Measurements from ENCODE around the gene GSS.

GSS gene

GRCh38 chr20:34995192-34995591 lies 39.6 kb upstream of the GSS start:
- no peak overlapping the region for H2AFZ ChIP-seq (ENCODE audit: low read length)
- H3K9me3 ChIP-seq (ENCODE audit: low read length): no peaks in the 10 kb centered on the region
- no peak overlapping the region for H3K4me2 ChIP-seq (ENCODE audit: low read length)
- H3F3A ChIP-seq (ENCODE audit: insufficient read depth, low read length): no peaks in the 10 kb centered on the region
- H3K4me1 ChIP-seq (ENCODE audit: insufficient read depth, low read length, severe bottlenecking): peaks cover 3% of the 10 kb centered on the region
- no peak overlapping the region for H3K4me3 ChIP-seq (ENCODE audit: low read depth, low read length, poor library complexity, severe bottlenecking)
- H3K79me2 ChIP-seq (ENCODE audit: insufficient read depth, low read length): no peaks in the 10 kb centered on the region
- H3K9ac ChIP-seq (ENCODE audit: low read length): no peak overlapping the region
- no peak overlapping the region for H3K27ac ChIP-seq (ENCODE audit: low read depth, low read length, poor library complexity, severe bottlenecking)
- TF ChIP-seq EZH2 (IDR thresholded peaks at IDR 0.05; ENCODE audit: borderline replicate concordance, low read length) (no peak), CTCF (IDR thresholded peaks at IDR 0.05; ENCODE audit: low read length) (no peak)
- H4K20me1 ChIP-seq (ENCODE audit: insufficient read depth, low read length): no peaks in the 10 kb centered on the region
- no peaks in the 10 kb centered on the region for H3K9me2 ChIP-seq (ENCODE audit: low read depth, low read length)
- H3K27me3 ChIP-seq (ENCODE audit: insufficient read depth, low read length): no peaks in the 10 kb centered on the region
- peaks cover 22% of the 10 kb centered on the region for H3K36me3 ChIP-seq (ENCODE audit: insufficient read depth, low read length)

- TF ChIP-seq EZH2 (IDR thresholded peaks at IDR 0.05; ENCODE audit: borderline replicate concordance, low read length): no peak
- TF ChIP-seq CTCF (IDR thresholded peaks at IDR 0.05; ENCODE audit: low read length): no peak
- Histone ChIP-seq H3K36me3 (ENCODE audit: insufficient read depth, low read length) (peaks cover 17% of the 10 kb centered on the region), H3K4me3 (ENCODE audit: low read depth, low read length, poor library complexity, severe bottlenecking) (no peak overlapping the region), H3K9me2 (ENCODE audit: low read depth, low read length) (no peaks in the 10 kb centered on the region), H3K27me3 (ENCODE audit: insufficient read depth, low read length) (no peaks in the 10 kb centered on the region), H3K79me2 (ENCODE audit: insufficient read depth, low read length) (no peaks in the 10 kb centered on the region), H4K20me1 (ENCODE audit: insufficient read depth, low read length) (no peaks in the 10 kb centered on the region), H3K27ac (ENCODE audit: low read depth, low read length, poor library complexity, severe bottlenecking) (no peak overlapping the region), H3F3A (ENCODE audit: insufficient read depth, low read length) (no peaks in the 10 kb centered on the region), H3K9me3 (ENCODE audit: low read length) (no peaks in the 10 kb centered on the region), H3K4me2 (ENCODE audit: low read length) (no peak overlapping the region), H3K9ac (ENCODE audit: low read length) (no peak overlapping the region), H3K4me1 (ENCODE audit: insufficient read depth, low read length, severe bottlenecking) (peaks cover 3% of the 10 kb centered on the region), H2AFZ (ENCODE audit: low read length) (no peak overlapping the region)
Observed at GRCh38 chr20:34994509-34995131, 39.0 kb upstream of the GSS start.

DNA sequence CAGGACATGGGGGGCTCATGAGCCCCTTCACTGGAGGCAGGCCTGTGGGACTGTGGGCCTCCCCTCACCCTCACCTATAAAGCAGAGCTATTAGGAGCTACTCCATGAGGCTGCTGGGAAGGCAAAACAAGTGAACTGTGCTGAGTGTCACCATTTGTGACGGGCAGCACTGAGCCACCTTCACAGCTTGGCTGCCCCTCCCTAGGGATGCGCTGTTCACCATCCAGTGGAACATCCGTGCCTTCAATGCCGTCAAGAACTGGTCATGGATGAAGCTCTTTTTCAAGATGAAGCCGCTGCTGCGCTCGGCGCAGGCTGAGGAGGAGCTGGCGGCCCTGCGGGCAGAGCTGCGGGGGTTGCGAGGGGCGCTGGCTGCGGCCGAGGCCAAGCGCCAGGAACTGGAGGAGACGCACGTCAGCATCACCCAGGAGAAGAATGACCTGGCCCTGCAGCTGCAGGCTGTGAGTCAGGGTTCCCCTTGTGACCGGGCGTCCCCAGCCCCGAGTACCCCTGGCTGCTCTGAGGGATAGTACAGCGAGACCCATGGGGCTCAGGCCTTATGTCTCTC lies 38.4 kb upstream of the GSS start:
- H2AFZ ChIP-seq (ENCODE audit: low read length): no peak overlapping the region
- H3K79me2 ChIP-seq (ENCODE audit: insufficient read depth, low read length): no peaks in the 10 kb centered on the region
- no peak overlapping the region for H3K4me2 ChIP-seq (ENCODE audit: low read length)
- no peak overlapping the region for H3K27ac ChIP-seq (ENCODE audit: low read depth, low read length, poor library complexity, severe bottlenecking)
- H3K36me3 ChIP-seq (ENCODE audit: insufficient read depth, low read length): peaks cover 17% of the 10 kb centered on the region
- H3K4me1 ChIP-seq (ENCODE audit: insufficient read depth, low read length, severe bottlenecking): peaks cover 3% of the 10 kb centered on the region
- H3F3A ChIP-seq (ENCODE audit: insufficient read depth, low read length): no peaks in the 10 kb centered on the region
- no peaks in the 10 kb centered on the region for H4K20me1 ChIP-seq (ENCODE audit: insufficient read depth, low read length)
- no peaks in the 10 kb centered on the region for H3K27me3 ChIP-seq (ENCODE audit: insufficient read depth, low read length)
- H3K4me3 ChIP-seq (ENCODE audit: low read depth, low read length, poor library complexity, severe bottlenecking): no peak overlapping the region
- H3K9ac ChIP-seq (ENCODE audit: low read length): no peak overlapping the region
- no peaks in the 10 kb centered on the region for H3K9me3 ChIP-seq (ENCODE audit: low read length)
- no peaks in the 10 kb centered on the region for H3K9me2 ChIP-seq (ENCODE audit: low read depth, low read length)
- no peak for TF ChIP-seq CTCF (IDR thresholded peaks at IDR 0.05; ENCODE audit: low read length)
- TF ChIP-seq EZH2 (IDR thresholded peaks at IDR 0.05; ENCODE audit: borderline replicate concordance, low read length): no peak

All from OCI-LY1 (cell line).